Subcutaneous abdominal adipose tissue (tissue), 5 donors: Measurements from ENCODE around the gene OR2T10.
"Not testable (repeated sequence)": the region's sequence is repeated elsewhere in the genome, so short reads cannot be mapped to it uniquely, and the experiment has no call there.

Experiments used
- H3K27ac ChIP-seq: one replicate; pipeline ENCODE4 v1.7.0; 2013; ENCODE audit warnings: low read depth, mild to moderate bottlenecking, inconsistent platforms, low read length, moderate library complexity
- H3K27me3 ChIP-seq, 5 donors: one replicate each; pipeline ENCODE4 v1.7.0; 2013; ENCODE audit warnings: low read length in 5 of 5, inconsistent platforms in 1 of 5; ENCODE audit not compliant: control insufficient read depth in 5 of 5, insufficient read depth in 4 of 5
- H3K36me3 ChIP-seq, 5 donors: one replicate each; pipeline ENCODE4 v1.7.0; 2013; ENCODE audit warnings: low read length in 5 of 5; ENCODE audit not compliant: control insufficient read depth in 5 of 5, insufficient read depth in 5 of 5
- H3K4me1 ChIP-seq, 5 donors: one replicate each; pipeline ENCODE4 v1.7.0; 2013; ENCODE audit warnings: low read length in 5 of 5, mild to moderate bottlenecking in 3 of 5, moderate library complexity in 1 of 5; ENCODE audit not compliant: control insufficient read depth in 5 of 5, insufficient read depth in 5 of 5
- H3K4me3 ChIP-seq, 5 donors: one replicate each; pipeline ENCODE4 v1.7.0; 2013; ENCODE audit warnings: low read length in 5 of 5, low read depth in 1 of 5
- H3K9ac ChIP-seq, 5 donors: one replicate each; pipeline ENCODE4 v1.7.0; 2013; ENCODE audit warnings: low read length in 5 of 5, mild to moderate bottlenecking in 4 of 5, moderate library complexity in 3 of 5
- H3K9me3 ChIP-seq, 5 donors: one replicate each; pipeline ENCODE4 v1.7.0; 2013; ENCODE audit warnings: low read length in 5 of 5; ENCODE audit not compliant: control insufficient read depth in 5 of 5
- donor health status: healthy.
- donor health status: healthy.
- donor health status: healthy.
- donor health status: healthy.
- donor health status: healthy.

OR2T10 gene

GRCh38 chr1:248572049-248572448, 25.5 kb downstream of the OR2T10 start:
- H3K27me3 ChIP-seq, H3K27ac ChIP-seq, H3K36me3 ChIP-seq, H3K4me3 ChIP-seq, H3K4me1 ChIP-seq, H3K9ac ChIP-seq, H3K9me3 ChIP-seq: not testable (repeated sequence)

GRCh38 chr1:248570811-248571210, 26.7 kb downstream of the OR2T10 start:
- H3K9me3 ChIP-seq, H3K27me3 ChIP-seq, H3K36me3 ChIP-seq, H3K27ac ChIP-seq, H3K9ac ChIP-seq, H3K4me3 ChIP-seq, H3K4me1 ChIP-seq: not testable (repeated sequence)

GRCh38 chr1:248569049-248569448, 28.5 kb downstream of the OR2T10 start:
- not testable (repeated sequence) for H3K4me3 ChIP-seq, H3K36me3 ChIP-seq

GRCh38 chr1:248565530-248566373, 31.7 kb downstream of the OR2T10 start:
- not testable (repeated sequence) for H3K36me3 ChIP-seq, H3K9me3 ChIP-seq, H3K4me1 ChIP-seq, H3K27me3 ChIP-seq, H3K27ac ChIP-seq, H3K4me3 ChIP-seq, H3K9ac ChIP-seq

More at GRCh38 chr1:248569049-248569448, 28.5 kb downstream of the OR2T10 start:
- H3K27me3 ChIP-seq, H3K4me1 ChIP-seq, H3K27ac ChIP-seq, H3K9me3 ChIP-seq, H3K9ac ChIP-seq: not testable (repeated sequence)

GRCh38 chr1:248562672-248563071, 34.8 kb downstream of the OR2T10 start, which contains the start of gene OR2T29:
OR2T29 (minus strand) TSS chr1:248562772; CDS start chr1:248559491, 3,281 bp downstream.
- H3K4me3 ChIP-seq, H3K27me3 ChIP-seq, H3K4me1 ChIP-seq, H3K9me3 ChIP-seq, H3K9ac ChIP-seq, H3K36me3 ChIP-seq, H3K27ac ChIP-seq: not testable (repeated sequence)

- not testable (repeated sequence) for H3K27me3 ChIP-seq, H3K4me3 ChIP-seq, H3K4me1 ChIP-seq, H3K36me3 ChIP-seq, H3K9me3 ChIP-seq, H3K27ac ChIP-seq, H3K9ac ChIP-seq
Measured at GRCh38 chr1:248551027-248551426, 46.5 kb downstream of the OR2T10 start.

- not testable (repeated sequence) for H3K4me3 ChIP-seq, H3K9ac ChIP-seq, H3K36me3 ChIP-seq, H3K9me3 ChIP-seq, H3K27ac ChIP-seq, H3K27me3 ChIP-seq, H3K4me1 ChIP-seq
Measured at GRCh38 chr1:248547383-248547782, 50.1 kb downstream of the OR2T10 start.
